HUES48 (cell line): ENCODE data around the gene MEAF6.

Experiments
- H3K27ac ChIP-seq: one replicate; pipeline ENCODE4 v1.7.0; 2013; ENCODE audit warnings: low read depth, low read length, inconsistent platforms
- H3K27me3 ChIP-seq: 2 replicates; pipeline ENCODE4 v1.6.1; 2013; ENCODE audit warnings: mild to moderate bottlenecking, low read length; ENCODE audit not compliant: control insufficient read depth, insufficient read depth
- H3K36me3 ChIP-seq: 2 replicates; pipeline ENCODE4 v1.6.1; 2013; ENCODE audit warnings: low read length; ENCODE audit not compliant: control insufficient read depth, insufficient read depth
- H3K4me1 ChIP-seq: 2 replicates; pipeline ENCODE4 v1.6.1; 2013; ENCODE audit warnings: mild to moderate bottlenecking, low read length; ENCODE audit not compliant: control insufficient read depth, insufficient read depth
- H3K4me3 ChIP-seq: 2 replicates; pipeline ENCODE4 v1.5.1; 2013; ENCODE audit warnings: mild to moderate bottlenecking, low read depth, low read length
- H3K9ac ChIP-seq: 2 replicates; pipeline ENCODE4 v1.6.1; 2013; ENCODE audit warnings: mild to moderate bottlenecking, low read depth, low read length, moderate library complexity
- H3K9me3 ChIP-seq: 2 replicates; pipeline ENCODE4 v1.6.1; 2013; ENCODE audit warnings: low read length; ENCODE audit not compliant: control insufficient read depth, insufficient read depth

MEAF6 gene

GRCh38 chr1:37452416-37452815 lies 62.1 kb downstream of the MEAF6 start:
- Histone ChIP-seq H3K36me3 (no peaks in the 10 kb centered on the region), H3K9me3 (no peaks in the 10 kb centered on the region), H3K4me3 (peak overlapping the region; percentile 20; the same call in 1 of the 2 replicates), H3K4me1 (peaks cover 20% of the 10 kb centered on the region), H3K27ac (peak overlapping the region; percentile 17), H3K27me3 (no peaks in the 10 kb centered on the region), H3K9ac (no peak overlapping the region)

GRCh38 chr1:37449936-37450335 lies 64.6 kb downstream of the MEAF6 start:
- peaks cover 20% of the 10 kb centered on the region for H3K4me1 ChIP-seq
- no peak overlapping the region for H3K9ac ChIP-seq
- H3K9me3 ChIP-seq, result no peaks in the 10 kb centered on the region
- H3K27me3 ChIP-seq, result no peaks in the 10 kb centered on the region
- H3K4me3 ChIP-seq, result no peak overlapping the region
- no peak overlapping the region for H3K27ac ChIP-seq
- H3K36me3 ChIP-seq, result no peaks in the 10 kb centered on the region

- H3K36me3 ChIP-seq, result no peaks in the 10 kb centered on the region
- H3K4me3 ChIP-seq, result no peak overlapping the region
- H3K9me3 ChIP-seq, result no peaks in the 10 kb centered on the region
- no peaks in the 10 kb centered on the region for H3K27me3 ChIP-seq
- peaks cover 20% of the 10 kb centered on the region for H3K4me1 ChIP-seq
- no peak overlapping the region for H3K27ac ChIP-seq
- no peak overlapping the region for H3K9ac ChIP-seq
Measured at GRCh38 chr1:37448691-37449417, 65.7 kb downstream of the MEAF6 start.

- Histone ChIP-seq H3K4me1 (peaks cover 20% of the 10 kb centered on the region), H3K4me3 (no peak overlapping the region), H3K27me3 (0 out of 2 replicates have a peak, but pooled peaks cover under 1% of the 10 kb centered on the region), H3K27ac (no peak overlapping the region), H3K9ac (no peak overlapping the region), H3K9me3 (no peaks in the 10 kb centered on the region), H3K36me3 (no peaks in the 10 kb centered on the region)
Measured at GRCh38 chr1:37448185-37448584, 66.4 kb downstream of the MEAF6 start.

- H3K4me3 ChIP-seq, result no peak overlapping the region
- no peak overlapping the region for H3K9ac ChIP-seq
- H3K27me3 ChIP-seq, result peaks cover 12% of the 10 kb centered on the region
- no peak overlapping the region for H3K27ac ChIP-seq
- peaks cover 13% of the 10 kb centered on the region for H3K4me1 ChIP-seq
- no peaks in the 10 kb centered on the region for H3K36me3 ChIP-seq
- H3K9me3 ChIP-seq, result no peaks in the 10 kb centered on the region
Measured at GRCh38 chr1:37446874-37447273, 67.7 kb downstream of the MEAF6 start.

- H3K9ac ChIP-seq, result no peak overlapping the region
Measured at GRCh38 chr1:37442644-37443043, 71.9 kb downstream of the MEAF6 start.

More at GRCh38 chr1:37442644-37443043, 71.9 kb downstream of the MEAF6 start:
- Histone ChIP-seq H3K27ac (no peak overlapping the region), H3K27me3 (peaks cover 26% of the 10 kb centered on the region), H3K4me1 (peaks cover 6% of the 10 kb centered on the region; the same call in 1 of the 2 replicates), H3K4me3 (no peak overlapping the region), H3K9me3 (no peaks in the 10 kb centered on the region), H3K36me3 (no peaks in the 10 kb centered on the region)
